Stomach smooth muscle (tissue), 2 donors: ENCODE measurements around the gene MPP3.
A peak's percentile ranks its signal among the peaks of the same experiment; 100 is the strongest.
"Not testable (repeated sequence)": the region's sequence is repeated elsewhere in the genome, so short reads cannot be mapped to it uniquely, and the experiment has no call there.

Experiments
- H3K27ac ChIP-seq: one replicate; pipeline ENCODE4 v1.7.0; 2013; ENCODE audit warnings: mild to moderate bottlenecking, low read length, inconsistent platforms
- H3K27me3 ChIP-seq, 2 donors: one replicate each; pipeline ENCODE4 v1.7.0; 2013; ENCODE audit warnings: low read length in 2 of 2; ENCODE audit not compliant: insufficient read depth in 2 of 2, control insufficient read depth in 1 of 2
- H3K36me3 ChIP-seq, 2 donors: one replicate each; pipeline ENCODE4 v1.7.0; 2013; ENCODE audit warnings: low read length in 2 of 2; ENCODE audit not compliant: control insufficient read depth in 2 of 2, insufficient read depth in 2 of 2
- H3K4me1 ChIP-seq: one replicate; pipeline ENCODE4 v1.7.0; 2013; ENCODE audit warnings: low read length; ENCODE audit not compliant: control insufficient read depth, insufficient read depth
- H3K4me3 ChIP-seq, 2 donors: one replicate each; pipeline ENCODE4 v1.7.0; 2013; ENCODE audit warnings: low read length in 2 of 2
- H3K9ac ChIP-seq, 2 donors: one replicate each; pipeline ENCODE4 v1.7.0; 2013; ENCODE audit warnings: low read length in 2 of 2, mild to moderate bottlenecking in 1 of 2
- H3K9me3 ChIP-seq, 2 donors: one replicate each; pipeline ENCODE4 v1.7.0; 2013; ENCODE audit warnings: low read length in 2 of 2; ENCODE audit not compliant: control insufficient read depth in 2 of 2
- donor health status: healthy.
- donor health status: Pancreatic carcinoma.

MPP3 gene

GRCh38 chr17:43845766-43846165 is 12.8 kb upstream of the MPP3 start:
- Histone ChIP-seq H3K27ac (no peak overlapping the region), H3K9ac (no peak overlapping the region), H3K9me3 (no peaks in the 10 kb centered on the region)

GRCh38 chr17:43844241-43844640 is 11.3 kb upstream of the MPP3 start:
- no peak overlapping the region for H3K4me3 ChIP-seq
- no peak overlapping the region for H3K27ac ChIP-seq
- H3K27me3 ChIP-seq, result no peaks in the 10 kb centered on the region
- H3K9ac ChIP-seq, result no peak overlapping the region
- H3K36me3 ChIP-seq, result no peaks in the 10 kb centered on the region
- H3K4me1 ChIP-seq, result peaks cover 10% of the 10 kb centered on the region
- H3K9me3 ChIP-seq, result no peaks in the 10 kb centered on the region

More at GRCh38 chr17:43845766-43846165, 12.8 kb upstream of the MPP3 start:
- Histone ChIP-seq H3K4me3 (no peak overlapping the region), H3K27me3 (no peaks in the 10 kb centered on the region), H3K4me1 (peaks cover 7% of the 10 kb centered on the region), H3K36me3 (no peaks in the 10 kb centered on the region)

GRCh38 chr17:43842975-43843325 is 10.0 kb upstream of the MPP3 start:
- Histone ChIP-seq H3K27me3 (no peaks in the 10 kb centered on the region), H3K4me1 (peaks cover 10% of the 10 kb centered on the region), H3K4me3 (no peak overlapping the region), H3K9ac (no peak overlapping the region), H3K9me3 (no peaks in the 10 kb centered on the region), H3K27ac (no peak overlapping the region), H3K36me3 (no peaks in the 10 kb centered on the region)

GRCh38 chr17:43842091-43842974 is 9.4 kb upstream of the MPP3 start:
- H3K36me3 ChIP-seq, H3K4me1 ChIP-seq, H3K27ac ChIP-seq, H3K9me3 ChIP-seq, H3K9ac ChIP-seq, H3K4me3 ChIP-seq, H3K27me3 ChIP-seq: not testable (repeated sequence)

GRCh38 chr17:43841282-43841681 is 8.3 kb upstream of the MPP3 start:
- Histone ChIP-seq H3K27me3 (no peaks in the 10 kb centered on the region), H3K4me1 (peaks cover 9% of the 10 kb centered on the region)

GRCh38 chr17:43840814-43841213 is 7.9 kb upstream of the MPP3 start:
- Histone ChIP-seq H3K36me3 (no peaks in the 10 kb centered on the region), H3K4me1 (peaks cover 4% of the 10 kb centered on the region), H3K4me3 (no peak overlapping the region), H3K27me3 (no peaks in the 10 kb centered on the region), H3K9me3 (no peaks in the 10 kb centered on the region), H3K9ac (no peak overlapping the region), H3K27ac (no peak overlapping the region)

More at GRCh38 chr17:43841282-43841681, 8.3 kb upstream of the MPP3 start:
- Histone ChIP-seq H3K27ac (no peak overlapping the region), H3K4me3 (no peak overlapping the region), H3K9me3 (no peaks in the 10 kb centered on the region), H3K9ac (no peak overlapping the region), H3K36me3 (no peaks in the 10 kb centered on the region)

GRCh38 chr17:43839670-43840108 is 6.7 kb upstream of the MPP3 start:
- Histone ChIP-seq H3K4me3 (no peak overlapping the region), H3K9ac (no peak overlapping the region), H3K9me3 (no peaks in the 10 kb centered on the region), H3K27me3 (no peaks in the 10 kb centered on the region), H3K27ac (no peak overlapping the region), H3K36me3 (no peaks in the 10 kb centered on the region), H3K4me1 (peaks cover 3% of the 10 kb centered on the region)

GRCh38 chr17:43834106-43834505 is 1.2 kb upstream of the MPP3 start:
- peaks cover 0 to 7% of the 10 kb centered on the region in 2 donors for H3K36me3 ChIP-seq
- H3K27ac ChIP-seq, result no peak overlapping the region
- H3K9ac ChIP-seq, result no peak overlapping the region
- H3K4me1 ChIP-seq, result peaks cover 15% of the 10 kb centered on the region
- H3K27me3 ChIP-seq, result no peaks in the 10 kb centered on the region
- H3K4me3 ChIP-seq, result no peak overlapping the region
- H3K9me3 ChIP-seq, result no peaks in the 10 kb centered on the region

- peak overlapping the region; percentile 13 to 21 for H3K9ac ChIP-seq
- peaks cover 15% of the 10 kb centered on the region for H3K4me1 ChIP-seq
- peak overlapping the region; percentile 54 to 75 for H3K4me3 ChIP-seq
- no peaks in the 10 kb centered on the region for H3K9me3 ChIP-seq
- H3K36me3 ChIP-seq, result peaks cover 0 to 16% of the 10 kb centered on the region in 2 donors
- no peaks in the 10 kb centered on the region for H3K27me3 ChIP-seq
- H3K27ac ChIP-seq, result peak overlapping the region; percentile 2
These were observed 574 bp downstream of the MPP3 start for GRCh38 chr17:43832168-43832975.

GRCh38 chr17:43831633-43832032 is 1.3 kb downstream of the MPP3 start:
- Histone ChIP-seq H3K27me3 (no peaks in the 10 kb centered on the region), H3K9ac (no peak overlapping the region), H3K36me3 (peaks cover 0 to 16% of the 10 kb centered on the region in 2 donors), H3K4me3 (peak overlapping the region in 1 of 2 donors; percentile 75), H3K27ac (peak overlapping the region; percentile 2), H3K9me3 (no peaks in the 10 kb centered on the region), H3K4me1 (peaks cover 15% of the 10 kb centered on the region)
